ENCODE data around the gene YES1.
"Not testable (repeated sequence)": the region's sequence is repeated elsewhere in the genome, so short reads cannot be mapped to it uniquely, and the experiment has no call there.

Gene YES1

GRCh38 chr18:784470-785172, 27.4 kb downstream of the YES1 start:
- Histone ChIP-seq H2AFZ (ENCODE audit: low read length) (no peak overlapping the region), H4K91ac (ENCODE audit: low read depth, low read length, poor library complexity) (no peak overlapping the region), H3K18ac (ENCODE audit: low read length) (no peak overlapping the region), H2BK5ac (ENCODE audit: low read length) (no peak overlapping the region), H3K23ac (ENCODE audit: low read depth, low read length, poor library complexity) (no peak overlapping the region), H3K4me3 (ENCODE audit: low read length in 2 of 2) (no peak overlapping the region), H3K27me3 (ENCODE audit: control insufficient read depth in 3 of 3, insufficient read depth in 3 of 3, low read depth in 1 of 3, low read length in 3 of 3) (no peaks in the 10 kb centered on the region), H4K8ac (ENCODE audit: low read depth, low read length) (no peak overlapping the region), H3K9ac (ENCODE audit: low read depth, low read length, poor library complexity) (no peak overlapping the region), H3K9me3 (replicated peaks in 1 of 2; ENCODE audit: control insufficient read depth in 2 of 2, insufficient read depth in 1 of 2, low read depth in 1 of 2, low read length in 2 of 2) (no peaks in the 10 kb centered on the region), H3K36me3 (replicated peaks in 1 of 2; ENCODE audit: control insufficient read depth in 2 of 2, insufficient read depth in 2 of 2, low read length in 2 of 2) (no peaks in the 10 kb centered on the region), H3K4ac (ENCODE audit: low read length) (no peak overlapping the region), H2AK5ac (ENCODE audit: low read depth, low read length) (no peak overlapping the region), H3K14ac (ENCODE audit: low read length) (no peak overlapping the region), H2BK120ac (ENCODE audit: low read depth, low read length) (no peak overlapping the region), H3K79me1 (ENCODE audit: low read depth, low read length) (no peaks in the 10 kb centered on the region), H3K27ac (replicated peaks; ENCODE audit: low read length) (no peak overlapping the region), H3K4me1 (ENCODE audit: control insufficient read depth in 2 of 2, insufficient read depth in 1 of 2, low read depth in 1 of 2, low read length in 2 of 2) (no peaks in the 10 kb centered on the region), H3K4me2 (ENCODE audit: insufficient read depth, low read length, poor library complexity, severe bottlenecking) (no peak overlapping the region), H2BK15ac (ENCODE audit: low read length) (no peak overlapping the region), H2BK12ac (ENCODE audit: low read length) (no peak overlapping the region)
- DNase-seq (ENCODE audit: low spot score) = no peak
- no CpG with 5 or more reads among the region's 5 CpGs for WGBS, 2 donors (ENCODE audit: extremely low coverage in 2 of 2, insufficient read length in 2 of 2, insufficient replicate concordance in 1 of 2)

DNA sequence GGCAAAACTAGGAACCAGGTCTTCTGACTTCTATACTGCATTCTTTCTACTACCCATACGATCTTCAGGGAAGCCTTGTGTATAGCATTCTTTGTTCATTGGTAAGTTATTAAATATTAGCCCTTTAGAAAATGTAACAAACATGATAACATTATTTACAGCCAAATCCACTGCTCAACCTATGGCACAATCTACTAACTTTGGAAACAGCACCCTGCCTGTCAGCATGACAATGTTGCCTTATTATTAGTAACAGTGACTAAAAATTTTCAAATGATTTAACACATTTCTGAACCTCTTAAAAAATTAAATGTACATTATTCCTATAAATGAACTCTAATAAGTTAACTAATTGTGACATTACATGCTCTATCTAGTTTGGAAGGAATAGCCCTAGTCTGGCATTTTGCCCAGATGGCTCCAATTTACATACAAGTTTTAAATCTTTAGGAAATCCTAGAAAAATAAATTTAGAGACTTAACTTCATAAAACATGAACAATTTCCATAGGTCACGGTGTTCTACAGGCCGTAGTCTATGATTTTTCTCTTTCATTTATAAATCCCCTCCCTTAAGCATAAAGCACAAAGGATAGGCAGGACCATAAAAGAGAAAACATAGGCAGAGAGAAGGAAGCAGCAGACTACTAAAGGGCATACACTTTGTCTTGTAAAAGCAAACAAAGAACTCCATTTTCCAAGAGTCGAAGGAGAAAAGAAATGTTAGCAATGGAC, 33.7 kb downstream of the YES1 start:
- no peak overlapping the region for H3K18ac ChIP-seq (ENCODE audit: low read length)
- H4K91ac ChIP-seq (ENCODE audit: low read depth, low read length, poor library complexity) = no peak overlapping the region
- H3K4ac ChIP-seq (ENCODE audit: low read length) = no peak overlapping the region
- no peak overlapping the region for H2AFZ ChIP-seq (ENCODE audit: low read length)
- no peak overlapping the region for H3K23ac ChIP-seq (ENCODE audit: low read depth, low read length, poor library complexity)
- no peak overlapping the region for H2BK120ac ChIP-seq (ENCODE audit: low read depth, low read length)
- no peaks in the 10 kb centered on the region for H3K79me1 ChIP-seq (ENCODE audit: low read depth, low read length)
- H4K8ac ChIP-seq (ENCODE audit: low read depth, low read length) = no peak overlapping the region
- H3K4me2 ChIP-seq (ENCODE audit: insufficient read depth, low read length, poor library complexity, severe bottlenecking) = no peak overlapping the region
- H3K27me3 ChIP-seq (ENCODE audit: control insufficient read depth in 3 of 3, insufficient read depth in 3 of 3, low read depth in 1 of 3, low read length in 3 of 3) = no peaks in the 10 kb centered on the region
- H2BK15ac ChIP-seq (ENCODE audit: low read length) = no peak overlapping the region
- no peak overlapping the region for H2AK5ac ChIP-seq (ENCODE audit: low read depth, low read length)
- no peak overlapping the region for H3K4me3 ChIP-seq (ENCODE audit: low read length in 2 of 2)
- H2BK5ac ChIP-seq (ENCODE audit: low read length) = no peak overlapping the region
- no peak overlapping the region for H3K9ac ChIP-seq (ENCODE audit: low read depth, low read length, poor library complexity)
- DNase-seq (ENCODE audit: low spot score) = no peak
- peaks cover 0 to 16% of the 10 kb centered on the region in 2 donors for H3K36me3 ChIP-seq (replicated peaks in 1 of 2; ENCODE audit: control insufficient read depth in 2 of 2, insufficient read depth in 2 of 2, low read length in 2 of 2)
- H3K14ac ChIP-seq (ENCODE audit: low read length) = no peak overlapping the region
- no peak overlapping the region for H3K27ac ChIP-seq (replicated peaks; ENCODE audit: low read length)
- H2BK12ac ChIP-seq (ENCODE audit: low read length) = no peak overlapping the region
- no CpG with 5 or more reads among the region's 4 CpGs for WGBS, 2 donors (ENCODE audit: extremely low coverage in 2 of 2, insufficient read length in 2 of 2, insufficient replicate concordance in 1 of 2)
- H3K4me1 ChIP-seq (ENCODE audit: control insufficient read depth in 2 of 2, insufficient read depth in 1 of 2, low read depth in 1 of 2, low read length in 2 of 2) = peaks cover 2 to 5% of the 10 kb centered on the region in 2 donors
- no peaks in the 10 kb centered on the region for H3K9me3 ChIP-seq (replicated peaks in 1 of 2; ENCODE audit: control insufficient read depth in 2 of 2, insufficient read depth in 1 of 2, low read depth in 1 of 2, low read length in 2 of 2)

GRCh38 chr18:777021-777420, 35.0 kb downstream of the YES1 start:
- H2AFZ ChIP-seq (ENCODE audit: low read length) = no peak overlapping the region
- no peak overlapping the region for H3K4ac ChIP-seq (ENCODE audit: low read length)
- no peak overlapping the region for H2BK5ac ChIP-seq (ENCODE audit: low read length)
- H3K79me1 ChIP-seq (ENCODE audit: low read depth, low read length) = no peaks in the 10 kb centered on the region
- WGBS, 2 donors (ENCODE audit: extremely low coverage in 2 of 2, insufficient read length in 2 of 2, insufficient replicate concordance in 1 of 2) = no CpG with 5 or more reads among the region's 1 CpG
- H4K8ac ChIP-seq (ENCODE audit: low read depth, low read length) = no peak overlapping the region
- no peak overlapping the region for H2BK12ac ChIP-seq (ENCODE audit: low read length)
- H2BK120ac ChIP-seq (ENCODE audit: low read depth, low read length) = no peak overlapping the region
- no peak overlapping the region for H3K14ac ChIP-seq (ENCODE audit: low read length)
- H3K18ac ChIP-seq (ENCODE audit: low read length) = no peak overlapping the region
- no peak overlapping the region for H3K4me3 ChIP-seq (ENCODE audit: low read length in 2 of 2)
- no peak overlapping the region for H3K4me2 ChIP-seq (ENCODE audit: insufficient read depth, low read length, poor library complexity, severe bottlenecking)
- no peak overlapping the region for H3K23ac ChIP-seq (ENCODE audit: low read depth, low read length, poor library complexity)
- no peaks in the 10 kb centered on the region for H3K27me3 ChIP-seq (ENCODE audit: control insufficient read depth in 3 of 3, insufficient read depth in 3 of 3, low read depth in 1 of 3, low read length in 3 of 3)
- no peak for DNase-seq (ENCODE audit: low spot score)
- H3K4me1 ChIP-seq (ENCODE audit: control insufficient read depth in 2 of 2, insufficient read depth in 1 of 2, low read depth in 1 of 2, low read length in 2 of 2) = peaks cover 2 to 5% of the 10 kb centered on the region in 2 donors
- no peak overlapping the region for H3K9ac ChIP-seq (ENCODE audit: low read depth, low read length, poor library complexity)
- H3K27ac ChIP-seq (replicated peaks; ENCODE audit: low read length) = no peak overlapping the region
- H2AK5ac ChIP-seq (ENCODE audit: low read depth, low read length) = no peak overlapping the region
- peaks cover 0 to 16% of the 10 kb centered on the region in 2 donors for H3K36me3 ChIP-seq (replicated peaks in 1 of 2; ENCODE audit: control insufficient read depth in 2 of 2, insufficient read depth in 2 of 2, low read length in 2 of 2)
- H4K91ac ChIP-seq (ENCODE audit: low read depth, low read length, poor library complexity) = no peak overlapping the region
- H3K9me3 ChIP-seq (replicated peaks in 1 of 2; ENCODE audit: control insufficient read depth in 2 of 2, insufficient read depth in 1 of 2, low read depth in 1 of 2, low read length in 2 of 2) = no peaks in the 10 kb centered on the region
- H2BK15ac ChIP-seq (ENCODE audit: low read length) = no peak overlapping the region

DNA sequence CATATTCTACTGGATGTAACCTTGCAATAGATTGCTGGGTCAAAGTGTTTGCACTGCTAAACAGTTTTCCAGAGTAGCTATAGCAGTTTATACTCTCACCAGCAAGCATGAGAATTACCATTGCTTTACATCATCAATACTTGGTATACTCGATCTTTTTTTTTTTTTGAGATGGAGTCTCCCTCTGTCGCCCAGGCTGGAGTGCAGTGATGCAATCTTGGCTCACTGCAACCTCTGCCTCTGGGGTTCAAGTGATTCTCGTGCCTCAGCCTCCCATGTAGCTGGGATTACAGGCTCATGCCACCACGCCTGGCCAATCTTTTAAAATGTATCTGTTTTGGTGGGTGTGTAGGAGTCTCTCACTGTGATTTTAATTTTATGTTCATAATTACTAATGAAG, 36.0 kb downstream of the YES1 start:
- H3K4me1 ChIP-seq (ENCODE audit: control insufficient read depth in 2 of 2, insufficient read depth in 1 of 2, low read depth in 1 of 2, low read length in 2 of 2); H2BK5ac ChIP-seq (ENCODE audit: low read length); H3K27ac ChIP-seq (replicated peaks; ENCODE audit: low read length); H3K9ac ChIP-seq (ENCODE audit: low read depth, low read length, poor library complexity); H3K14ac ChIP-seq (ENCODE audit: low read length); DNase-seq (ENCODE audit: low spot score); H2BK120ac ChIP-seq (ENCODE audit: low read depth, low read length); H4K8ac ChIP-seq (ENCODE audit: low read depth, low read length); H4K91ac ChIP-seq (ENCODE audit: low read depth, low read length, poor library complexity); H2BK15ac ChIP-seq (ENCODE audit: low read length); H3K9me3 ChIP-seq (replicated peaks in 1 of 2; ENCODE audit: control insufficient read depth in 2 of 2, insufficient read depth in 1 of 2, low read depth in 1 of 2, low read length in 2 of 2); H3K79me1 ChIP-seq (ENCODE audit: low read depth, low read length); H2AK5ac ChIP-seq (ENCODE audit: low read depth, low read length); H3K4ac ChIP-seq (ENCODE audit: low read length); H3K27me3 ChIP-seq (ENCODE audit: control insufficient read depth in 3 of 3, insufficient read depth in 3 of 3, low read depth in 1 of 3, low read length in 3 of 3); H2AFZ ChIP-seq (ENCODE audit: low read length); H3K18ac ChIP-seq (ENCODE audit: low read length); H3K23ac ChIP-seq (ENCODE audit: low read depth, low read length, poor library complexity); H3K4me3 ChIP-seq (ENCODE audit: low read length in 2 of 2); H2BK12ac ChIP-seq (ENCODE audit: low read length); H3K4me2 ChIP-seq (ENCODE audit: insufficient read depth, low read length, poor library complexity, severe bottlenecking): not testable (repeated sequence)
- H3K36me3 ChIP-seq (replicated peaks in 1 of 2; ENCODE audit: control insufficient read depth in 2 of 2, insufficient read depth in 2 of 2, low read length in 2 of 2) = peaks cover 0 to 16% of the 10 kb centered on the region in 2 donors
- WGBS, 2 donors (ENCODE audit: extremely low coverage in 2 of 2, insufficient read length in 2 of 2, insufficient replicate concordance in 1 of 2) = no CpG with 5 or more reads among the region's 4 CpGs

Data from neuronal stem cell (in vitro differentiated cells).